H9 (cell line): Measurements from ENCODE around the gene S100Z. TPM values are rescaled to one million over a fixed set of nuclear protein-coding genes. Genes with fewer than 3 reads are reported as not detected.
"Not testable (repeated sequence)": the region's sequence is repeated elsewhere in the genome, so short reads cannot be mapped to it uniquely, and the experiment has no call there.

Experiments
- DNase-seq: peaks from one replicate; pipeline ENCODE4 v3.0.0-alpha.2; 2017
- H2AFZ ChIP-seq: one replicate; pipeline ENCODE4 v1.6.1; 2013; ENCODE audit warnings: mild to moderate bottlenecking, low read length, control low read depth, moderate library complexity
- H2AK5ac ChIP-seq: 2 replicates; pipeline ENCODE4 v1.6.1; 2013; ENCODE audit warnings: low read length, control low read depth, mixed read lengths; ENCODE audit not compliant: insufficient read length
- H2BK120ac ChIP-seq: one replicate; pipeline ENCODE4 v1.6.1; 2013; ENCODE audit warnings: low read depth, mild to moderate bottlenecking, low read length, control low read depth, inconsistent platforms; ENCODE audit not compliant: poor library complexity, severe bottlenecking
- H2BK12ac ChIP-seq: 2 replicates; pipeline ENCODE4 v1.6.1; 2013; ENCODE audit warnings: low read length, control low read depth, mixed read lengths, low read depth; ENCODE audit not compliant: insufficient read length
- H2BK15ac ChIP-seq: 2 replicates; pipeline ENCODE4 v1.6.1; 2013; ENCODE audit warnings: low read depth, low read length, control low read depth
- H2BK20ac ChIP-seq: one replicate; pipeline ENCODE4 v1.6.1; 2013; ENCODE audit warnings: low read depth, mild to moderate bottlenecking, low read length, control low read depth, inconsistent platforms; ENCODE audit not compliant: poor library complexity, severe bottlenecking
- H2BK5ac ChIP-seq: 2 replicates; pipeline ENCODE4 v1.6.1; 2013; ENCODE audit warnings: low read length, control low read depth, mixed read lengths; ENCODE audit not compliant: insufficient read length
- H3K14ac ChIP-seq: 2 replicates; pipeline ENCODE4 v1.6.1; 2013; ENCODE audit warnings: low read length, control low read depth; ENCODE audit not compliant: insufficient read depth
- H3K18ac ChIP-seq: 2 replicates; pipeline ENCODE4 v1.6.1; 2013; ENCODE audit warnings: low read depth, mild to moderate bottlenecking, mixed read lengths, low read length, control low read depth; ENCODE audit not compliant: insufficient read length
- H3K23ac ChIP-seq: 2 replicates; pipeline ENCODE4 v1.6.1; 2013; ENCODE audit warnings: low read length, control low read depth, mixed read lengths, low read depth; ENCODE audit not compliant: insufficient read length
- H3K23me2 ChIP-seq: 2 replicates; pipeline ENCODE4 v1.6.1; 2013; ENCODE audit warnings: low read depth, mild to moderate bottlenecking, mixed read lengths, low read length, control low read depth; ENCODE audit not compliant: insufficient read length, poor library complexity, severe bottlenecking
- H3K27ac ChIP-seq: 2 replicates; pipeline ENCODE4 v1.5.1; 2013; ENCODE audit warnings: low read length, control low read depth, mixed read lengths, low read depth; ENCODE audit not compliant: insufficient read length
- H3K27me3 ChIP-seq: 2 replicates; pipeline ENCODE4 v1.6.1; 2013; ENCODE audit warnings: low read length, control low read depth, inconsistent platforms; ENCODE audit not compliant: insufficient read depth
- H3K4ac ChIP-seq: 2 replicates; pipeline ENCODE4 v1.6.1; 2013; ENCODE audit warnings: low read depth, mild to moderate bottlenecking, control low read depth, inconsistent platforms, low read length, moderate library complexity
- H3K4me1 ChIP-seq: 2 replicates; pipeline ENCODE4 v1.6.1; 2013; ENCODE audit warnings: low read length, control low read depth, inconsistent platforms; ENCODE audit not compliant: insufficient read depth
- H3K4me2 ChIP-seq: 2 replicates; pipeline ENCODE4 v1.6.1; 2013; ENCODE audit warnings: low read length, control low read depth, mixed read lengths; ENCODE audit not compliant: insufficient read length, insufficient read depth
- H3K56ac ChIP-seq: 2 replicates; pipeline ENCODE4 v1.6.1; 2013; ENCODE audit warnings: low read depth, mild to moderate bottlenecking, mixed read lengths, low read length, control low read depth; ENCODE audit not compliant: insufficient read length
- H3K79me1 ChIP-seq: 2 replicates; pipeline ENCODE4 v1.6.1; 2013; ENCODE audit warnings: low read depth, mild to moderate bottlenecking, moderate library complexity, low read length, control low read depth, inconsistent platforms; ENCODE audit not compliant: insufficient read depth, poor library complexity, severe bottlenecking
- H3K79me2 ChIP-seq: 2 replicates; pipeline ENCODE4 v1.6.1; 2013; ENCODE audit warnings: low read length, control low read depth, inconsistent platforms; ENCODE audit not compliant: insufficient read depth
- H3K9ac ChIP-seq: 2 replicates; pipeline ENCODE4 v1.6.1; 2013; ENCODE audit warnings: low read length, control low read depth, mixed read lengths; ENCODE audit not compliant: insufficient read length; ENCODE audit errors: extremely low read depth
- H3K9me3 ChIP-seq: one replicate; pipeline ENCODE4 v1.6.1; 2013; ENCODE audit warnings: low read depth, low read length, inconsistent platforms; ENCODE audit not compliant: control insufficient read depth
- H3T11ph ChIP-seq: one replicate; pipeline ENCODE4 v1.6.1; 2013; ENCODE audit warnings: mild to moderate bottlenecking, low read length, control low read depth, inconsistent platforms
- H4K20me1 ChIP-seq: one replicate; pipeline ENCODE4 v1.6.1; 2013; ENCODE audit not compliant: control insufficient read depth, insufficient read length, insufficient read depth
- H4K5ac ChIP-seq: 2 replicates; pipeline ENCODE4 v1.6.1; 2013; ENCODE audit warnings: low read depth, mild to moderate bottlenecking, mixed read lengths, low read length, control low read depth; ENCODE audit not compliant: insufficient read length
- H4K8ac ChIP-seq: replicated peaks from 2 replicates; pipeline ENCODE4 v1.6.1; 2013; ENCODE audit warnings: low read length, control low read depth, mixed read lengths, low read depth; ENCODE audit not compliant: insufficient read length
- H4K91ac ChIP-seq: 2 replicates; pipeline ENCODE4 v1.6.1; 2013; ENCODE audit warnings: low read depth, mild to moderate bottlenecking, moderate library complexity, mixed read lengths, low read length, control low read depth; ENCODE audit not compliant: insufficient read length
- H3K27ac Mint-ChIP-seq, 3 experiments: 2 replicates in 2 of 3; 3 replicates in 1 of 3; pipeline ENCODE4 v1.8.0; 2020 to 2021; ENCODE audit warnings: mixed read lengths in 3 of 3, mild to moderate bottlenecking in 1 of 3, moderate library complexity in 1 of 3
- H3K27me3 Mint-ChIP-seq: 2 replicates; pipeline ENCODE4 v1.8.0; 2021; ENCODE audit warnings: low read depth, mild to moderate bottlenecking, moderate library complexity, mixed read lengths
- H3K36me3 Mint-ChIP-seq, 3 experiments: 2 replicates in 2 of 3; 3 replicates in 1 of 3; pipeline ENCODE4 v1.8.0; 2020 to 2021; ENCODE audit warnings: low read depth in 3 of 3, mixed read lengths in 3 of 3; ENCODE audit not compliant: insufficient read depth in 1 of 3
- H3K4me1 Mint-ChIP-seq, 2 experiments: 2 replicates each; pipeline ENCODE4 v1.8.0; 2020; ENCODE audit warnings: mixed read lengths in 2 of 2
- H3K4me3 Mint-ChIP-seq, 2 experiments: 2 replicates in 1 of 2; 3 replicates in 1 of 2; pipeline ENCODE4 v1.8.0; 2020 to 2021; ENCODE audit warnings: mild to moderate bottlenecking in 2 of 2, mixed read lengths in 2 of 2, moderate library complexity in 1 of 2
- H3K9me3 Mint-ChIP-seq, 2 experiments: 2 replicates in 1 of 2; 3 replicates in 1 of 2; pipeline ENCODE4 v1.8.0; 2020; ENCODE audit warnings: mild to moderate bottlenecking in 2 of 2, mixed read lengths in 2 of 2, moderate library complexity in 1 of 2
- total RNA-seq: library from RNA; stranded (reverse); gene quantifications from 2 replicates; pipeline ENCODE4 v1.2.1, GENCODE V29; 2021

The S100Z gene
- total RNA-seq, 1 experiment from 2014 or later, result not detected

DNA sequence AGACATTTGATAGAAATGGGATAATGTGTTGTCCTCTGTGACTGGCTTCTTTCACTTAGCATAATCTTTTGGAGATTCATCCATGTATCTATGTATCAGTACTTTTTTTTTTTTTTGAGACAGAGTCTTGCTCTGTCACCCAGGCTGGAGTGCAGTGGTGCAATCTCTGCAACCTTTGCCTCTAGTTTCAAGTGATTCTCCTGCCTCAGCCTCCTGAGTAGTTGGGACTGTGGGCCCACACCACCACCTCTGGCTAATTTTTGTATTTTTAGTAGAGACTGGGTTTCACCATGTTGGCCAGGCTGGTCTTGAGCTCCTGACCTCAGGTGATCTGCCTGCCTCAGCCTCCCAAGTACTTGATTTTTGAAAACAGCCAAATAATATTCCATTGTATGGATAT, 23.4 kb upstream of the S100Z start:
- H3K9ac ChIP-seq, H3K56ac ChIP-seq, H2BK120ac ChIP-seq, H4K5ac ChIP-seq, H2BK20ac ChIP-seq, H3K18ac ChIP-seq, H3K23me2 ChIP-seq, H3K27me3 ChIP-seq, H3K27ac Mint-ChIP-seq, H3K79me1 ChIP-seq, H4K20me1 ChIP-seq, DNase-seq, H3K4me2 ChIP-seq, H3K23ac ChIP-seq, H3K36me3 Mint-ChIP-seq, H3K14ac ChIP-seq, H3K4me1 Mint-ChIP-seq, H3K4me3 Mint-ChIP-seq, H3K9me3 ChIP-seq, H4K8ac ChIP-seq, H3K4ac ChIP-seq, H2BK15ac ChIP-seq, H3K9me3 Mint-ChIP-seq, H2BK5ac ChIP-seq, H3K27ac ChIP-seq, H3K79me2 ChIP-seq, H3K4me1 ChIP-seq, H3K27me3 Mint-ChIP-seq, H3T11ph ChIP-seq, H2AFZ ChIP-seq, H2AK5ac ChIP-seq, H4K91ac ChIP-seq, H2BK12ac ChIP-seq: not testable (repeated sequence)
